PC-3 (cell line): ENCODE measurements around the gene NAA10. TPM values are rescaled to one million over a fixed set of nuclear protein-coding genes. Genes with fewer than 3 reads are reported as not detected.
A peak's percentile ranks its signal among the peaks of the same experiment; 100 is the strongest.

Experiments used
- ATAC-seq: fragments of 200-7000 bp; cut with Tn5 transposase; 2 replicates; pipeline ENCODE4 v1.9.1; 2020; ENCODE audit warnings: mild to moderate bottlenecking, moderate library complexity
- BruUV-seq: library from RNA; stranded (reverse); fragments of 400-500 nt; replicated peaks from 2 replicates; lab custom pipeline; 2021; lab: Mats Ljungman, UMichigan
- CTCF ChIA-PET: fragments of 300-600 bp; sonication (Branson Sonifier 250); formaldehyde crosslinking; loops from one replicate; lab custom pipeline; 2022; ENCODE audit warnings: antibody characterized with exemption; lab: Charles Lee
- POLR2A ChIA-PET: fragments of 300-600 bp; sonication (Branson Sonifier 250); formaldehyde crosslinking; loops from one replicate; lab custom pipeline; 2022; ENCODE audit warnings: antibody characterized with exemption; ENCODE audit not compliant: unreplicated experiment; lab: Charles Lee
- DNase-seq: peaks from one replicate; pipeline ENCODE4 v3.0.0-alpha.2; 2015
- H2AFZ ChIP-seq: fragments of 300-600 bp; sonication (generic); 2 replicates; pipeline ENCODE4 v1.6.0; 2016; ENCODE audit warnings: antibody characterized with exemption, low read length
- H3F3A ChIP-seq: fragments of 300-600 bp; sonication (generic); one replicate; pipeline ENCODE4 v1.6.0; 2017; ENCODE audit warnings: antibody characterized with exemption, low read length, control low read depth, mild to moderate bottlenecking; ENCODE audit not compliant: unreplicated experiment
- H3K27ac ChIP-seq: fragments of 300-600 bp; sonication (generic); 2 replicates; pipeline ENCODE4 v1.5.1; 2016; ENCODE audit warnings: mild to moderate bottlenecking, low read length
- H3K27me3 ChIP-seq: fragments of 300-600 bp; sonication (generic); 2 replicates; pipeline ENCODE4 v1.6.1; 2016; ENCODE audit warnings: low read length, mixed read lengths
- H3K36me3 ChIP-seq: fragments of 300-600 bp; sonication (generic); 2 replicates; pipeline ENCODE4 v1.6.1; 2016; ENCODE audit warnings: low read depth, mixed run types, low read length, mixed read lengths
- H3K4me1 ChIP-seq: fragments of 300-600 bp; sonication (generic); 2 replicates; pipeline ENCODE4 v1.5.1; 2016; ENCODE audit warnings: low read length; ENCODE audit not compliant: insufficient read depth
- H3K4me2 ChIP-seq: fragments of 300-600 bp; sonication (generic); 2 replicates; pipeline ENCODE4 v1.6.0; 2016; ENCODE audit warnings: low read length
- H3K4me3 ChIP-seq: fragments of 300-600 bp; sonication (generic); 2 replicates; pipeline ENCODE4 v1.5.1; 2016; ENCODE audit warnings: mild to moderate bottlenecking, low read length, mixed read lengths
- H3K79me2 ChIP-seq: fragments of 300-600 bp; sonication (generic); 2 replicates; pipeline ENCODE4 v1.6.1; 2017; ENCODE audit warnings: low read length, mixed read lengths
- H3K9ac ChIP-seq: fragments of 300-600 bp; sonication (generic); 2 replicates; pipeline ENCODE4 v1.6.0; 2016; ENCODE audit warnings: mild to moderate bottlenecking, low read length
- H3K9me2 ChIP-seq: fragments of 300-600 bp; sonication (generic); replicated peaks from 2 replicates; pipeline ENCODE4 v1.6.1; 2016; ENCODE audit warnings: mixed run types, low read length, mixed read lengths
- H3K9me3 ChIP-seq: fragments of 300-600 bp; sonication (generic); 2 replicates; pipeline ENCODE4 v1.6.1; 2016; ENCODE audit warnings: low read length, mixed read lengths
- H4K20me1 ChIP-seq: fragments of 300-600 bp; sonication (generic); 2 replicates; pipeline ENCODE4 v1.6.1; 2016; ENCODE audit warnings: low read length, mixed read lengths
- CTCF ChIP-seq: fragments of 300-600 bp; sonication (generic); conservative IDR thresholded peaks from 2 replicates; pipeline ENCODE4 v1.5.1; 2017; ENCODE audit warnings: antibody characterized with exemption, low read depth, mild to moderate bottlenecking, low read length
- EZH2 ChIP-seq: fragments of 300-600 bp; sonication (generic); IDR thresholded peaks from one replicate; pipeline ENCODE4 v1.6.1; 2017; ENCODE audit warnings: antibody characterized with exemption, mild to moderate bottlenecking, low read length; ENCODE audit not compliant: unreplicated experiment
- EZH2phosphoT487 ChIP-seq: fragments of 300-600 bp; sonication (generic); IDR thresholded peaks from 2 replicates; pipeline ENCODE4 v1.6.1; 2018; ENCODE audit warnings: mild to moderate bottlenecking, antibody characterized with exemption, low read length, borderline replicate concordance
- intact Hi-C: fragments of 100-400 bp; cut with micrococcal nuclease; formaldehyde crosslinking; loops from 2 replicates; pipeline ENCODE4 v1.9.0; 2023
- total RNA-seq: library from RNA; depleted of rRNA; stranded (reverse); fragments of >200 nt; gene quantifications from 2 replicates; pipeline ENCODE4 v1.2.3, GENCODE V29; 2014

Gene NAA10
- total RNA-seq, 1 experiment from 2014 or later: 172 TPM

- Histone ChIP-seq H2AFZ (no peak overlapping the region), H3F3A (no peaks in the 10 kb centered on the region)
- BruUV-seq: no TSS peak
Observed at GRCh38 chrX:153937056-153937455, 2.2 kb upstream of the NAA10 start.

GRCh38 chrX:153935326-153935851 is 552 bp upstream of the NAA10 start:
- H3K36me3 ChIP-seq: peaks cover 11% of the 10 kb centered on the region
- H3K4me3 ChIP-seq: peak overlapping the region; percentile 61; the same call in 1 of the 2 replicates
- H3K4me1 ChIP-seq: peaks cover 5% of the 10 kb centered on the region; the same call in 1 of the 2 replicates
- peaks cover 32% of the 10 kb centered on the region for H3K79me2 ChIP-seq
- H3K4me2 ChIP-seq: peak overlapping the region; percentile 75
- H4K20me1 ChIP-seq: no peaks in the 10 kb centered on the region
- no peaks in the 10 kb centered on the region for H3F3A ChIP-seq
- no TSS peak for BruUV-seq
- 0 out of 2 replicates have a peak, but pooled peaks have one; percentile 5 for ATAC-seq
- intact Hi-C loops: no loop called here
- CTCF ChIA-PET: interaction anchor here (0.8 to 1.2 kb wide), 2 partner anchors 10 to 12 kb away, joined by 4 to 6 read pairs; no protein-coding TSS in a partner anchor
- peak overlapping the region; percentile 9; the same call in 1 of the 2 replicates for H3K9ac ChIP-seq
- POLR2A ChIA-PET: no interaction called here
- no peaks in the 10 kb centered on the region for H3K9me3 ChIP-seq
- H3K27ac ChIP-seq: no peak overlapping the region
- H3K27me3 ChIP-seq: no peaks in the 10 kb centered on the region
- H2AFZ ChIP-seq: peak overlapping the region; percentile 69
- no peaks in the 10 kb centered on the region for H3K9me2 ChIP-seq
- no peak for DNase-seq
- no peak for TF ChIP-seq EZH2phosphoT487
- no peak for TF ChIP-seq EZH2
- no peak for TF ChIP-seq CTCF

More at GRCh38 chrX:153937056-153937455, 2.2 kb upstream of the NAA10 start:
- DNase-seq: no peak
- no peaks in the 10 kb centered on the region for H3K27me3 ChIP-seq
- ChIA-PET CTCF (no interaction called here), POLR2A (no interaction called here)
- H3K9me3 ChIP-seq: no peaks in the 10 kb centered on the region
- H3K4me3 ChIP-seq: no peak overlapping the region
- no peak for ATAC-seq
- intact Hi-C loops: no loop called here
- peaks cover 4% of the 10 kb centered on the region for H3K36me3 ChIP-seq
- TF ChIP-seq EZH2 (no peak), EZH2phosphoT487 (no peak), CTCF (no peak)
- H3K27ac ChIP-seq: no peak overlapping the region
- H3K79me2 ChIP-seq: peaks cover 27% of the 10 kb centered on the region
- no peaks in the 10 kb centered on the region for H3K9me2 ChIP-seq
- H3K4me1 ChIP-seq: peaks cover 5% of the 10 kb centered on the region; the same call in 1 of the 2 replicates
- H3K4me2 ChIP-seq: no peak overlapping the region
- no peak overlapping the region for H3K9ac ChIP-seq
- no peaks in the 10 kb centered on the region for H4K20me1 ChIP-seq
